H9 (cell line): ENCODE results near the gene FUT2. TPM values are rescaled to one million over a fixed set of nuclear protein-coding genes. Genes with fewer than 3 reads are reported as not detected.

ENCODE experiments used
- DNase-seq: peaks from one replicate; pipeline ENCODE4 v3.0.0-alpha.2; 2017
- H2AFZ ChIP-seq: one replicate; pipeline ENCODE4 v1.6.1; 2013; ENCODE audit warnings: mild to moderate bottlenecking, low read length, control low read depth, moderate library complexity
- H2AK5ac ChIP-seq: 2 replicates; pipeline ENCODE4 v1.6.1; 2013; ENCODE audit warnings: low read length, control low read depth, mixed read lengths; ENCODE audit not compliant: insufficient read length
- H2BK120ac ChIP-seq: one replicate; pipeline ENCODE4 v1.6.1; 2013; ENCODE audit warnings: low read depth, mild to moderate bottlenecking, low read length, control low read depth, inconsistent platforms; ENCODE audit not compliant: poor library complexity, severe bottlenecking
- H2BK12ac ChIP-seq: 2 replicates; pipeline ENCODE4 v1.6.1; 2013; ENCODE audit warnings: low read length, control low read depth, mixed read lengths, low read depth; ENCODE audit not compliant: insufficient read length
- H2BK15ac ChIP-seq: 2 replicates; pipeline ENCODE4 v1.6.1; 2013; ENCODE audit warnings: low read depth, low read length, control low read depth
- H2BK20ac ChIP-seq: one replicate; pipeline ENCODE4 v1.6.1; 2013; ENCODE audit warnings: low read depth, mild to moderate bottlenecking, low read length, control low read depth, inconsistent platforms; ENCODE audit not compliant: poor library complexity, severe bottlenecking
- H2BK5ac ChIP-seq: 2 replicates; pipeline ENCODE4 v1.6.1; 2013; ENCODE audit warnings: low read length, control low read depth, mixed read lengths; ENCODE audit not compliant: insufficient read length
- H3K14ac ChIP-seq: 2 replicates; pipeline ENCODE4 v1.6.1; 2013; ENCODE audit warnings: low read length, control low read depth; ENCODE audit not compliant: insufficient read depth
- H3K18ac ChIP-seq: 2 replicates; pipeline ENCODE4 v1.6.1; 2013; ENCODE audit warnings: low read depth, mild to moderate bottlenecking, mixed read lengths, low read length, control low read depth; ENCODE audit not compliant: insufficient read length
- H3K23ac ChIP-seq: 2 replicates; pipeline ENCODE4 v1.6.1; 2013; ENCODE audit warnings: low read length, control low read depth, mixed read lengths, low read depth; ENCODE audit not compliant: insufficient read length
- H3K23me2 ChIP-seq: 2 replicates; pipeline ENCODE4 v1.6.1; 2013; ENCODE audit warnings: low read depth, mild to moderate bottlenecking, mixed read lengths, low read length, control low read depth; ENCODE audit not compliant: insufficient read length, poor library complexity, severe bottlenecking
- H3K27ac ChIP-seq: 2 replicates; pipeline ENCODE4 v1.5.1; 2013; ENCODE audit warnings: low read length, control low read depth, mixed read lengths, low read depth; ENCODE audit not compliant: insufficient read length
- H3K27me3 ChIP-seq: 2 replicates; pipeline ENCODE4 v1.6.1; 2013; ENCODE audit warnings: low read length, control low read depth, inconsistent platforms; ENCODE audit not compliant: insufficient read depth
- H3K4ac ChIP-seq: 2 replicates; pipeline ENCODE4 v1.6.1; 2013; ENCODE audit warnings: low read depth, mild to moderate bottlenecking, control low read depth, inconsistent platforms, low read length, moderate library complexity
- H3K4me1 ChIP-seq: 2 replicates; pipeline ENCODE4 v1.6.1; 2013; ENCODE audit warnings: low read length, control low read depth, inconsistent platforms; ENCODE audit not compliant: insufficient read depth
- H3K4me2 ChIP-seq: 2 replicates; pipeline ENCODE4 v1.6.1; 2013; ENCODE audit warnings: low read length, control low read depth, mixed read lengths; ENCODE audit not compliant: insufficient read length, insufficient read depth
- H3K56ac ChIP-seq: 2 replicates; pipeline ENCODE4 v1.6.1; 2013; ENCODE audit warnings: low read depth, mild to moderate bottlenecking, mixed read lengths, low read length, control low read depth; ENCODE audit not compliant: insufficient read length
- H3K79me1 ChIP-seq: 2 replicates; pipeline ENCODE4 v1.6.1; 2013; ENCODE audit warnings: low read depth, mild to moderate bottlenecking, moderate library complexity, low read length, control low read depth, inconsistent platforms; ENCODE audit not compliant: insufficient read depth, poor library complexity, severe bottlenecking
- H3K79me2 ChIP-seq: 2 replicates; pipeline ENCODE4 v1.6.1; 2013; ENCODE audit warnings: low read length, control low read depth, inconsistent platforms; ENCODE audit not compliant: insufficient read depth
- H3K9ac ChIP-seq: 2 replicates; pipeline ENCODE4 v1.6.1; 2013; ENCODE audit warnings: low read length, control low read depth, mixed read lengths; ENCODE audit not compliant: insufficient read length; ENCODE audit errors: extremely low read depth
- H3K9me3 ChIP-seq: one replicate; pipeline ENCODE4 v1.6.1; 2013; ENCODE audit warnings: low read depth, low read length, inconsistent platforms; ENCODE audit not compliant: control insufficient read depth
- H3T11ph ChIP-seq: one replicate; pipeline ENCODE4 v1.6.1; 2013; ENCODE audit warnings: mild to moderate bottlenecking, low read length, control low read depth, inconsistent platforms
- H4K20me1 ChIP-seq: one replicate; pipeline ENCODE4 v1.6.1; 2013; ENCODE audit not compliant: control insufficient read depth, insufficient read length, insufficient read depth
- H4K5ac ChIP-seq: 2 replicates; pipeline ENCODE4 v1.6.1; 2013; ENCODE audit warnings: low read depth, mild to moderate bottlenecking, mixed read lengths, low read length, control low read depth; ENCODE audit not compliant: insufficient read length
- H4K8ac ChIP-seq: replicated peaks from 2 replicates; pipeline ENCODE4 v1.6.1; 2013; ENCODE audit warnings: low read length, control low read depth, mixed read lengths, low read depth; ENCODE audit not compliant: insufficient read length
- H4K91ac ChIP-seq: 2 replicates; pipeline ENCODE4 v1.6.1; 2013; ENCODE audit warnings: low read depth, mild to moderate bottlenecking, moderate library complexity, mixed read lengths, low read length, control low read depth; ENCODE audit not compliant: insufficient read length
- H3K27ac Mint-ChIP-seq, 3 experiments: 2 replicates in 2 of 3; 3 replicates in 1 of 3; pipeline ENCODE4 v1.8.0; 2020 to 2021; ENCODE audit warnings: mixed read lengths in 3 of 3, mild to moderate bottlenecking in 1 of 3, moderate library complexity in 1 of 3
- H3K27me3 Mint-ChIP-seq: 2 replicates; pipeline ENCODE4 v1.8.0; 2021; ENCODE audit warnings: low read depth, mild to moderate bottlenecking, moderate library complexity, mixed read lengths
- H3K36me3 Mint-ChIP-seq, 3 experiments: 2 replicates in 2 of 3; 3 replicates in 1 of 3; pipeline ENCODE4 v1.8.0; 2020 to 2021; ENCODE audit warnings: low read depth in 3 of 3, mixed read lengths in 3 of 3; ENCODE audit not compliant: insufficient read depth in 1 of 3
- H3K4me1 Mint-ChIP-seq, 2 experiments: 2 replicates each; pipeline ENCODE4 v1.8.0; 2020; ENCODE audit warnings: mixed read lengths in 2 of 2
- H3K4me3 Mint-ChIP-seq, 2 experiments: 2 replicates in 1 of 2; 3 replicates in 1 of 2; pipeline ENCODE4 v1.8.0; 2020 to 2021; ENCODE audit warnings: mild to moderate bottlenecking in 2 of 2, mixed read lengths in 2 of 2, moderate library complexity in 1 of 2
- H3K9me3 Mint-ChIP-seq, 2 experiments: 2 replicates in 1 of 2; 3 replicates in 1 of 2; pipeline ENCODE4 v1.8.0; 2020; ENCODE audit warnings: mild to moderate bottlenecking in 2 of 2, mixed read lengths in 2 of 2, moderate library complexity in 1 of 2
- WGBS: extraction: QIAGEN DNeasy Blood & Tissue Kit; methylation state at CpG from one replicate; pipeline ENCODE4 v1.1.7; 2013; ENCODE audit warnings: missing lambda C conversion rate, low lambda C conversion rate, mixed read lengths; ENCODE audit not compliant: insufficient read length; ENCODE audit errors: extremely low coverage; 5-methylcytosine and 5-hydroxymethylcytosine counted together
- total RNA-seq: library from RNA; stranded (reverse); gene quantifications from 2 replicates; pipeline ENCODE4 v1.2.1, GENCODE V29; 2021
- TF ChIP-seq, protein P1 (sequence below): fragments of 200-600 bp; sonication (generic); conservative IDR thresholded peaks from 3 replicates; pipeline ENCODE4 v1.8.0; 2021; ENCODE audit warnings: antibody characterized with exemption, mild to moderate bottlenecking

Gene FUT2
- total RNA-seq, 1 experiment from 2014 or later, result 11.4 TPM

DNA sequence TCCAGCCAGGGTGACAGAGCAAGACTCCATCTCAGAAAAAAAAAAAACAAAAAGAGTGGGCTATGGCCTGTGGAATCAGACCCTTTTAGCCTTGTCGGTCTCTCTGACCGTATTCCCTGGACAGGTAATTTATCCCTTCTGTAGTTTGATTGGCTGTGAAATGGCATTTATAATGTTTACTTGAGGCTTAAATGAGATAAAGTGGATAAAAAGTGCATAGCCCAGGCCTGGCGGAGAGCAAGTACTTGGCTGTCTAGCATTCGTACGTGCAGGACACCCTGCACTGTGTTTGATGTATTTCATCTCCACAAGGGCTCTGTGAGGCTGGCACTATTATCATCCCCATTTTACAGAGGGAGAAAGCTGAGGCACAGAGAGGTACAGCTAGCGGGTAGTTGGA is 30.0 kb upstream of the FUT2 start:
- Mint-ChIP-seq H3K4me3 (no peak overlapping the region; a peak in 1 of 5 replicates), H3K27me3 (peaks cover 7% of the 10 kb centered on the region), H3K36me3 (peaks cover 0 to 12% (median 10%) of the 10 kb centered on the region in 3 experiments; a peak in 6 of 7 replicates), H3K27ac (peak overlapping the region in 1 of 3 experiments; percentile 29; a peak in 1 of 7 replicates), H3K4me1 (0 out of 4 replicates have a peak, but pooled peaks cover 0 to 6% of the 10 kb centered on the region in 2 experiments), H3K9me3 (peaks cover 11 to 16% of the 10 kb centered on the region in 2 experiments)
- H2AFZ ChIP-seq, result no peak overlapping the region
- no peaks in the 10 kb centered on the region for H3K4me1 ChIP-seq
- no peak overlapping the region for H2BK20ac ChIP-seq
- H3K4me2 ChIP-seq, result no peak overlapping the region
- H3K56ac ChIP-seq, result no peak overlapping the region
- H3K79me2 ChIP-seq, result no peaks in the 10 kb centered on the region
- H3K23ac ChIP-seq, result no peak overlapping the region
- H3K27me3 ChIP-seq, result no peaks in the 10 kb centered on the region
- H2BK12ac ChIP-seq, result no peak overlapping the region
- no peak overlapping the region for H3K4ac ChIP-seq
- H2BK15ac ChIP-seq, result no peak overlapping the region
- no peaks in the 10 kb centered on the region for H3K79me1 ChIP-seq
- no peak overlapping the region for H2AK5ac ChIP-seq
- TF ChIP-seq, protein P1, sequence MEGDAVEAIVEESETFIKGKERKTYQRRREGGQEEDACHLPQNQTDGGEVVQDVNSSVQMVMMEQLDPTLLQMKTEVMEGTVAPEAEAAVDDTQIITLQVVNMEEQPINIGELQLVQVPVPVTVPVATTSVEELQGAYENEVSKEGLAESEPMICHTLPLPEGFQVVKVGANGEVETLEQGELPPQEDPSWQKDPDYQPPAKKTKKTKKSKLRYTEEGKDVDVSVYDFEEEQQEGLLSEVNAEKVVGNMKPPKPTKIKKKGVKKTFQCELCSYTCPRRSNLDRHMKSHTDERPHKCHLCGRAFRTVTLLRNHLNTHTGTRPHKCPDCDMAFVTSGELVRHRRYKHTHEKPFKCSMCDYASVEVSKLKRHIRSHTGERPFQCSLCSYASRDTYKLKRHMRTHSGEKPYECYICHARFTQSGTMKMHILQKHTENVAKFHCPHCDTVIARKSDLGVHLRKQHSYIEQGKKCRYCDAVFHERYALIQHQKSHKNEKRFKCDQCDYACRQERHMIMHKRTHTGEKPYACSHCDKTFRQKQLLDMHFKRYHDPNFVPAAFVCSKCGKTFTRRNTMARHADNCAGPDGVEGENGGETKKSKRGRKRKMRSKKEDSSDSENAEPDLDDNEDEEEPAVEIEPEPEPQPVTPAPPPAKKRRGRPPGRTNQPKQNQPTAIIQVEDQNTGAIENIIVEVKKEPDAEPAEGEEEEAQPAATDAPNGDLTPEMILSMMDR, result no peak
- no peak overlapping the region for H4K91ac ChIP-seq
- H4K20me1 ChIP-seq, result peaks cover 2% of the 10 kb centered on the region
- no peak overlapping the region for H3K27ac ChIP-seq
- H3K14ac ChIP-seq, result no peak overlapping the region
- H3K23me2 ChIP-seq, result no peaks in the 10 kb centered on the region
- no peak overlapping the region for H3K18ac ChIP-seq
- no peak overlapping the region for H2BK120ac ChIP-seq
- H4K8ac ChIP-seq, result no peak overlapping the region
- no peak overlapping the region for H4K5ac ChIP-seq
- WGBS, result no CpG with 5 or more reads among the region's 6 CpGs
- no peak overlapping the region for H3K9ac ChIP-seq
- H3T11ph ChIP-seq, result no peak overlapping the region
- no peak for DNase-seq
- no peaks in the 10 kb centered on the region for H3K9me3 ChIP-seq
- no peak overlapping the region for H2BK5ac ChIP-seq
